Upper lobe of left lung (tissue), 4 donors: Measurements from ENCODE around the gene SPTAN1.

Experiments used
- POLR2A ChIP-seq, 4 donors: fragments of 450-650 bp; IDR thresholded peaks; one replicate each; pipeline ENCODE4 v1.5.1; 2016 to 2017; ENCODE audit warnings: antibody characterized with exemption in 4 of 4, mild to moderate bottlenecking in 2 of 4
- TF ChIP-seq, protein P1 (sequence below), 6 experiments: fragments of 450-650 bp in 4 of 6; fragments of 200-600 bp in 2 of 6; sonication (generic) in 2 of 6; IDR thresholded peaks; one replicate each; pipeline ENCODE4 v1.5.1; 2016 to 2019; ENCODE audit warnings: antibody characterized with exemption in 6 of 6

DNA sequence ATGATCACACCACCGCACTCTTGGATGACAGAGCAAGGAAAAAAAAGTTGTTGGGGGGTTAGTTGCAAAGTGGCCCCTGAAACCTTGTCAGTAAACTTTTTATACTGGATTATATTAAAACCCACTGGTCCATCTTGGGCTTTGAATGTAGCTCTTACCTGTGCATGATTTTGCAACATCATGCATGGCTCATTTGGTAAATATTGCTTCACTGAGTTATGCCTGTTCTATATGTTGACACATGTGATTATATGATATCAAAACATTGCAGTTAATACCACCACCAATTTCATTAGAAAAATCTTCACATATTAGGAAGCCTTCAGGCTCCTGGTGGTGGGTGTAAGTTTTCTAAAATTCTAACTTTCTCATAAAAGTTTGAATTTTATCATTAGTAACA lies 62.3 kb downstream of the SPTAN1 start:
- TF ChIP-seq, protein P1, sequence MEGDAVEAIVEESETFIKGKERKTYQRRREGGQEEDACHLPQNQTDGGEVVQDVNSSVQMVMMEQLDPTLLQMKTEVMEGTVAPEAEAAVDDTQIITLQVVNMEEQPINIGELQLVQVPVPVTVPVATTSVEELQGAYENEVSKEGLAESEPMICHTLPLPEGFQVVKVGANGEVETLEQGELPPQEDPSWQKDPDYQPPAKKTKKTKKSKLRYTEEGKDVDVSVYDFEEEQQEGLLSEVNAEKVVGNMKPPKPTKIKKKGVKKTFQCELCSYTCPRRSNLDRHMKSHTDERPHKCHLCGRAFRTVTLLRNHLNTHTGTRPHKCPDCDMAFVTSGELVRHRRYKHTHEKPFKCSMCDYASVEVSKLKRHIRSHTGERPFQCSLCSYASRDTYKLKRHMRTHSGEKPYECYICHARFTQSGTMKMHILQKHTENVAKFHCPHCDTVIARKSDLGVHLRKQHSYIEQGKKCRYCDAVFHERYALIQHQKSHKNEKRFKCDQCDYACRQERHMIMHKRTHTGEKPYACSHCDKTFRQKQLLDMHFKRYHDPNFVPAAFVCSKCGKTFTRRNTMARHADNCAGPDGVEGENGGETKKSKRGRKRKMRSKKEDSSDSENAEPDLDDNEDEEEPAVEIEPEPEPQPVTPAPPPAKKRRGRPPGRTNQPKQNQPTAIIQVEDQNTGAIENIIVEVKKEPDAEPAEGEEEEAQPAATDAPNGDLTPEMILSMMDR (IDR thresholded peaks at IDR 0.05): no peak
- TF ChIP-seq POLR2A (IDR thresholded peaks at IDR 0.05): no peak
